Neuronal stem cell (in vitro differentiated cells): ENCODE data around the gene TOR1AIP2.

Experiments used
- DNase-seq: peaks from one replicate; pipeline ENCODE4 v3.0.0-alpha.2; 2013; ENCODE audit warnings: low spot score
- H2AFZ ChIP-seq: one replicate; pipeline ENCODE4 v1.6.1; 2013; ENCODE audit warnings: mild to moderate bottlenecking, low read length, inconsistent platforms
- H2AK5ac ChIP-seq: 2 replicates; pipeline ENCODE4 v1.6.1; 2013; ENCODE audit warnings: low read depth, mild to moderate bottlenecking, inconsistent platforms, low read length, moderate library complexity, mixed read lengths
- H2BK120ac ChIP-seq: 2 replicates; pipeline ENCODE4 v1.6.1; 2013; ENCODE audit warnings: low read depth, mild to moderate bottlenecking, inconsistent platforms, low read length, moderate library complexity, mixed read lengths
- H2BK12ac ChIP-seq: one replicate; pipeline ENCODE4 v1.6.1; 2013; ENCODE audit warnings: low read length, inconsistent platforms
- H2BK15ac ChIP-seq: 2 replicates; pipeline ENCODE4 v1.6.1; 2013; ENCODE audit warnings: mild to moderate bottlenecking, low read length, inconsistent platforms, mixed read lengths
- H2BK5ac ChIP-seq: one replicate; pipeline ENCODE4 v1.6.1; 2013; ENCODE audit warnings: inconsistent platforms, mild to moderate bottlenecking, low read length, moderate library complexity
- H3K14ac ChIP-seq: one replicate; pipeline ENCODE4 v1.6.1; 2013; ENCODE audit warnings: low read length, inconsistent platforms
- H3K18ac ChIP-seq: 2 replicates; pipeline ENCODE4 v1.6.1; 2013; ENCODE audit warnings: low read length, inconsistent platforms
- H3K23ac ChIP-seq: 2 replicates; pipeline ENCODE4 v1.6.1; 2013; ENCODE audit warnings: low read depth, mild to moderate bottlenecking, mixed read lengths, low read length, inconsistent platforms; ENCODE audit not compliant: poor library complexity
- H3K27ac ChIP-seq: replicated peaks from 3 replicates; pipeline ENCODE4 v1.5.1; 2013; ENCODE audit warnings: low read length, inconsistent platforms
- H3K27me3 ChIP-seq, 3 experiments: 2 replicates each; pipeline ENCODE4 v1.6.1; 2013; ENCODE audit warnings: low read length in 3 of 3, mild to moderate bottlenecking in 2 of 3, inconsistent platforms in 1 of 3, low read depth in 1 of 3, mixed read lengths in 1 of 3, moderate library complexity in 1 of 3; ENCODE audit not compliant: control insufficient read depth in 3 of 3, insufficient read depth in 3 of 3
- H3K36me3 ChIP-seq, 2 donors: replicated peaks in 1 of 2; 2 replicates each; pipeline ENCODE4 v1.6.1; 2013; ENCODE audit warnings: low read length in 2 of 2; ENCODE audit not compliant: control insufficient read depth in 2 of 2, insufficient read depth in 2 of 2
- H3K4ac ChIP-seq: 2 replicates; pipeline ENCODE4 v1.6.1; 2013; ENCODE audit warnings: inconsistent platforms, mild to moderate bottlenecking, low read length, moderate library complexity
- H3K4me1 ChIP-seq, 2 donors: 1 replicate in 1 of 2; 2 replicates in 1 of 2; pipeline ENCODE4 v1.6.1; 2013; ENCODE audit warnings: low read length in 2 of 2, low read depth in 1 of 2; ENCODE audit not compliant: control insufficient read depth in 2 of 2, insufficient read depth in 1 of 2
- H3K4me2 ChIP-seq: one replicate; pipeline ENCODE4 v1.6.1; 2013; ENCODE audit warnings: mild to moderate bottlenecking, low read length, inconsistent platforms; ENCODE audit not compliant: insufficient read depth, poor library complexity, severe bottlenecking
- H3K4me3 ChIP-seq, 2 donors: 2 replicates each; pipeline ENCODE4 v1.5.1; 2013; ENCODE audit warnings: low read length in 2 of 2, mild to moderate bottlenecking in 2 of 2, inconsistent platforms in 1 of 2, moderate library complexity in 1 of 2
- H3K79me1 ChIP-seq: one replicate; pipeline ENCODE4 v1.6.1; 2013; ENCODE audit warnings: low read depth, mild to moderate bottlenecking, inconsistent platforms, low read length, moderate library complexity
- H3K9ac ChIP-seq: one replicate; pipeline ENCODE4 v1.6.1; 2013; ENCODE audit warnings: mild to moderate bottlenecking, low read depth, low read length, inconsistent platforms; ENCODE audit not compliant: poor library complexity
- H3K9me3 ChIP-seq, 2 donors: replicated peaks in 1 of 2; 2 replicates each; pipeline versions ENCODE3 to v1.6.1; 2013; ENCODE audit warnings: low read length in 2 of 2, mild to moderate bottlenecking in 2 of 2, inconsistent platforms in 1 of 2, low read depth in 1 of 2, mixed read lengths in 1 of 2, moderate library complexity in 1 of 2; ENCODE audit not compliant: control insufficient read depth in 2 of 2, insufficient read depth in 1 of 2
- H4K8ac ChIP-seq: one replicate; pipeline ENCODE4 v1.6.1; 2013; ENCODE audit warnings: low read depth, mild to moderate bottlenecking, inconsistent platforms, low read length, moderate library complexity
- H4K91ac ChIP-seq: one replicate; pipeline ENCODE4 v1.6.1; 2013; ENCODE audit warnings: low read length, low read depth, mild to moderate bottlenecking, inconsistent platforms; ENCODE audit not compliant: poor library complexity
- WGBS, 2 donors: extraction: QIAGEN DNeasy Blood & Tissue Kit; methylation state at CpG; one replicate each; pipeline ENCODE4 v1.1.7; 2013; ENCODE audit warnings: missing lambda C conversion rate in 2 of 2, mixed read lengths in 1 of 2; ENCODE audit not compliant: insufficient read length in 2 of 2, insufficient replicate concordance in 1 of 2; ENCODE audit errors: extremely low coverage in 2 of 2; 5-methylcytosine and 5-hydroxymethylcytosine counted together

TOR1AIP2 gene

GRCh38 chr1:179831225-179831624 is 46.4 kb downstream of the TOR1AIP2 start:
- H3K9ac ChIP-seq = no peak overlapping the region
- H3K4me3 ChIP-seq = no peak overlapping the region
- no peak overlapping the region for H2BK15ac ChIP-seq
- no peak overlapping the region for H4K8ac ChIP-seq
- H2BK5ac ChIP-seq = no peak overlapping the region
- H3K27me3 ChIP-seq = peaks cover 0 to under 1% (median 0%) of the 10 kb centered on the region in 3 experiments
- H3K4ac ChIP-seq = no peak overlapping the region
- no peak overlapping the region for H3K14ac ChIP-seq
- H4K91ac ChIP-seq = no peak overlapping the region
- no peak overlapping the region for H2BK120ac ChIP-seq
- no peaks in the 10 kb centered on the region for H3K36me3 ChIP-seq
- no peak overlapping the region for H2BK12ac ChIP-seq
- H3K4me1 ChIP-seq = peaks cover 0 to under 1% of the 10 kb centered on the region in 2 donors
- H3K23ac ChIP-seq = no peak overlapping the region
- no CpG with 5 or more reads among the region's 3 CpGs for WGBS, 2 donors
- H2AFZ ChIP-seq = no peak overlapping the region
- no peak overlapping the region for H2AK5ac ChIP-seq
- H3K27ac ChIP-seq = no peak overlapping the region
- no peak overlapping the region for H3K18ac ChIP-seq
- no peak overlapping the region for H3K4me2 ChIP-seq
- H3K79me1 ChIP-seq = no peaks in the 10 kb centered on the region
- peaks cover 0 to under 1% of the 10 kb centered on the region in 2 donors for H3K9me3 ChIP-seq
- no peak for DNase-seq

GRCh38 chr1:179828554-179829110 is 49.0 kb downstream of the TOR1AIP2 start:
- no peak overlapping the region for H3K27ac ChIP-seq
- H3K79me1 ChIP-seq = no peaks in the 10 kb centered on the region
- H3K4me3 ChIP-seq = no peak overlapping the region
- H4K8ac ChIP-seq = no peak overlapping the region
- H3K4me2 ChIP-seq = no peak overlapping the region
- no peak overlapping the region for H3K9ac ChIP-seq
- no peak overlapping the region for H4K91ac ChIP-seq
- H3K14ac ChIP-seq = no peak overlapping the region
- H2BK5ac ChIP-seq = no peak overlapping the region
- no peaks in the 10 kb centered on the region for H3K36me3 ChIP-seq
- no peak for DNase-seq
- H3K9me3 ChIP-seq = peaks cover 0 to 2% of the 10 kb centered on the region in 2 donors
- H2BK120ac ChIP-seq = peak overlapping the region; percentile 4
- no peak overlapping the region for H3K18ac ChIP-seq
- no peak overlapping the region for H2BK15ac ChIP-seq
- peaks cover 0 to 9% (median 0%) of the 10 kb centered on the region in 3 experiments for H3K27me3 ChIP-seq
- H2AFZ ChIP-seq = no peak overlapping the region
- WGBS, 2 donors = no CpG with 5 or more reads among the region's 9 CpGs
- no peak overlapping the region for H2BK12ac ChIP-seq
- H2AK5ac ChIP-seq = no peak overlapping the region
- no peak overlapping the region for H3K4ac ChIP-seq
- peak overlapping the region; percentile 9 for H3K23ac ChIP-seq
- peaks cover 0 to 8% of the 10 kb centered on the region in 2 donors for H3K4me1 ChIP-seq

DNA sequence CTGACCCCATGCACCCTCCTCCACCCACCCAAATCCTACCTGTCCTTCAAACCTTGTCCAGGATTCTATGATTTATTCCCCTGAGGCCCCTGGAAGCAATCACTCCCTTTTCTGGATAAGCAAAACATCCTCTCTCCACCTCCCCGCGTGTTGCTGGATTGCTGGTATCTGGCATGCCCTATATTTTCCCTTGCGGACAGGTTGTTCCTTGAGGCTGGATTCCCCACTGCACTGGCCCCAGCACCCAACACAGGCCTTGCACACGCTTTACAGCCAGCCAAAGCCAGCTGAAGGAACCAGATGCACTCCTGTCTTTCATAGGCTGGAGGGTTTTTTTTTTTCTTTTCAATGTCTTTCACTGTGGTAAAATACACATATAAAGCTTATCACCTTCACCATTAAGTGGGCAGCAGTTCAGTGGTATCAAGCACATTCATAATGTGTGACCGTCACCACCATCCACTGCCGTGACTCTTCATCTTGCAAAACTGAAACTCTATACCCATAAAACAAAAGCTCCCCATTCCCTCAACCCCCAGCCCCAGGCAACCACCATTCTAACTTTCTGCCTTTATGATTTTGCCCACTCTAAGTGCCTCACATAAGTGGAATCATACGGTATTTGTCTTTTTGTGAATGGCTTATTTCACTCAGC is 50.9 kb downstream of the TOR1AIP2 start:
- Histone ChIP-seq H2BK12ac (no peak overlapping the region), H4K91ac (no peak overlapping the region), H3K4ac (no peak overlapping the region), H3K27ac (no peak overlapping the region), H3K14ac (no peak overlapping the region), H3K36me3 (no peaks in the 10 kb centered on the region), H2AK5ac (no peak overlapping the region), H3K9ac (no peak overlapping the region), H2BK120ac (no peak overlapping the region), H3K4me1 (peaks cover 0 to 8% of the 10 kb centered on the region in 2 donors), H3K27me3 (peaks cover 0 to 17% (median 0%) of the 10 kb centered on the region in 3 experiments), H3K79me1 (no peaks in the 10 kb centered on the region), H3K4me3 (no peak overlapping the region), H2BK5ac (no peak overlapping the region), H2BK15ac (no peak overlapping the region), H3K9me3 (peaks cover 0 to 2% of the 10 kb centered on the region in 2 donors), H2AFZ (no peak overlapping the region), H4K8ac (no peak overlapping the region), H3K23ac (peak overlapping the region; percentile 26), H3K18ac (no peak overlapping the region), H3K4me2 (no peak overlapping the region)
- DNase-seq = no peak
- WGBS, 2 donors = no CpG with 5 or more reads among the region's 7 CpGs

DNA sequence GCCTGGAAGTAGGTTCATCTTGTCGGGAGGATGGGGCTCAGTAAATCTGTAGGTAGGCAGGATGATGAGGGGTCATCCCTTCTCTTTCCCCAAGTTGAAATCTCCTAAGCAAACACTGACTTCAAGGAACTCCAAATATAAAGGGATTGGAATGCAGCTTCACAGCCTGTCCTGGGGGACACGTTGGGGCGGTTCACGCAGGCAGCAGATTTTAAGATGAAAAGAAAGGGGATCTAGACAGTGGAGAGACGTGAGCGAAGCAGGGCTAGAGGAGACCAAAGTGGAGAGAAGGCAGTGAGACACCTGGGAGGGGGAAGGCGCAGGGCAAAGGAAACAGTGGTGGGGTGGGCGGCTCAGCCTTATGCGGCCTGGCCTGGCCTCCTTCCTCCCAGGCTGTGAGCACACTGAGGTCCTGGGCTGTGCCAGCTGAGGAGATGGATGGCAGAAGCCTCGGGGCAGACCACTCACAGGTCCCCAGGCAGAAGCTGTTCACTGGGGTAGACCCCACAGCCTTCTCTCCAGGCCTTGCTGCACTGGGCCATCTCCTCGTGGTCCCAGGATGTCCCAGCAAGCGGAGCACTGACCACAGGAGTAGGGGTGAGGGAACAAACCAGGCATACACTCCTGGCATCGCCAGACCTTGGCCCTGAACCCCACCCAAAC is 51.7 kb downstream of the TOR1AIP2 start:
- DNase-seq = no peak
- Histone ChIP-seq H3K23ac (no peak overlapping the region), H3K27ac (no peak overlapping the region), H3K4me2 (no peak overlapping the region), H3K4me1 (peaks cover 0 to 8% of the 10 kb centered on the region in 2 donors), H2BK120ac (no peak overlapping the region), H2BK5ac (no peak overlapping the region), H3K14ac (no peak overlapping the region), H4K8ac (no peak overlapping the region), H2BK15ac (no peak overlapping the region), H2AFZ (peak overlapping the region; percentile 40), H3K79me1 (no peaks in the 10 kb centered on the region), H3K9me3 (peaks cover 0 to 2% of the 10 kb centered on the region in 2 donors), H3K27me3 (peaks cover 0 to 22% (median 0%) of the 10 kb centered on the region in 3 experiments), H2BK12ac (peak overlapping the region; percentile 76), H2AK5ac (no peak overlapping the region), H3K36me3 (no peaks in the 10 kb centered on the region), H3K4ac (peak overlapping the region; percentile 8), H4K91ac (no peak overlapping the region), H3K4me3 (peak overlapping the region in 1 of 2 donors; percentile 27), H3K18ac (peak overlapping the region; percentile 38), H3K9ac (no peak overlapping the region)
- WGBS, 2 donors = no CpG with 5 or more reads among the region's 13 CpGs
